MM.1S (cell line): ENCODE results near the gene ZNF622.

Source experiments
- DNase-seq: peaks from one replicate; pipeline ENCODE4 v3.0.0-alpha.2; 2015
- H2AFZ ChIP-seq: fragments of 300-600 bp; sonication (generic); 2 replicates; pipeline ENCODE4 v1.6.0; 2016; ENCODE audit warnings: antibody characterized with exemption, low read length
- H3F3A ChIP-seq: fragments of 300-600 bp; sonication (generic); 2 replicates; pipeline ENCODE4 v1.6.1; 2016; ENCODE audit warnings: mild to moderate bottlenecking, antibody characterized with exemption, low read length, moderate library complexity, mixed read lengths; ENCODE audit not compliant: insufficient read depth
- H3K27ac ChIP-seq: fragments of 300-600 bp; sonication (generic); 2 replicates; pipeline ENCODE4 v1.5.1; 2016; ENCODE audit warnings: mild to moderate bottlenecking, low read length
- H3K27me3 ChIP-seq: fragments of 300-600 bp; sonication (generic); replicated peaks from 2 replicates; pipeline ENCODE4 v1.6.0; 2016; ENCODE audit warnings: low read length; ENCODE audit not compliant: insufficient read depth
- H3K36me3 ChIP-seq: fragments of 300-600 bp; sonication (generic); replicated peaks from 2 replicates; pipeline ENCODE4 v1.6.1; 2016; ENCODE audit warnings: mild to moderate bottlenecking, low read length, mixed read lengths; ENCODE audit not compliant: insufficient read depth
- H3K4me1 ChIP-seq: fragments of 300-600 bp; sonication (generic); 2 replicates; pipeline ENCODE4 v1.6.1; 2016; ENCODE audit warnings: low read length, mixed read lengths
- H3K4me2 ChIP-seq: fragments of 300-600 bp; sonication (generic); 2 replicates; pipeline ENCODE4 v1.6.0; 2016; ENCODE audit warnings: low read depth, low read length
- H3K4me3 ChIP-seq: fragments of 300-600 bp; sonication (generic); 2 replicates; pipeline ENCODE4 v1.5.1; 2016; ENCODE audit warnings: low read length, mixed read lengths
- H3K79me2 ChIP-seq: fragments of 300-600 bp; sonication (generic); 2 replicates; pipeline ENCODE4 v1.6.1; 2016; ENCODE audit warnings: mixed run types, low read length, mixed read lengths
- H3K9ac ChIP-seq: fragments of 300-600 bp; sonication (generic); 2 replicates; pipeline ENCODE4 v1.6.1; 2016; ENCODE audit warnings: low read length, mixed read lengths
- H3K9me2 ChIP-seq: fragments of 300-600 bp; sonication (generic); replicated peaks from 2 replicates; pipeline ENCODE4 v1.6.1; 2016; ENCODE audit warnings: mild to moderate bottlenecking, low read length, mixed read lengths; ENCODE audit not compliant: insufficient read depth
- H3K9me3 ChIP-seq: fragments of 300-600 bp; sonication (generic); replicated peaks from 2 replicates; pipeline ENCODE4 v1.6.1; 2016; ENCODE audit warnings: mild to moderate bottlenecking, low read length, mixed read lengths; ENCODE audit not compliant: insufficient read depth
- H4K20me1 ChIP-seq: fragments of 300-600 bp; sonication (generic); 2 replicates; pipeline ENCODE4 v1.6.1; 2016; ENCODE audit warnings: mild to moderate bottlenecking, low read length, moderate library complexity, mixed read lengths; ENCODE audit not compliant: insufficient read depth
- EZH2 ChIP-seq: fragments of 300-600 bp; sonication (generic); optimal IDR thresholded peaks from 2 replicates; pipeline ENCODE3; 2017; ENCODE audit warnings: low read depth, mild to moderate bottlenecking, antibody characterized with exemption, low read length, mixed read lengths
- EZH2phosphoT487 ChIP-seq: fragments of 300-600 bp; sonication (generic); IDR thresholded peaks from 2 replicates; pipeline ENCODE4 v1.6.1; 2018; ENCODE audit warnings: antibody characterized with exemption, low read length
- TF ChIP-seq, protein P1 (sequence below): fragments of 300-600 bp; sonication (generic); IDR thresholded peaks from 2 replicates; pipeline ENCODE4 v1.5.1; 2016; ENCODE audit warnings: antibody characterized with exemption, low read length, mixed read lengths

Gene ZNF622

GRCh38 chr5:16406630-16407029 is 59.0 kb downstream of the ZNF622 start:
- H3K36me3 ChIP-seq: no peaks in the 10 kb centered on the region
- no peak for TF ChIP-seq EZH2phosphoT487
- TF ChIP-seq, protein P1, sequence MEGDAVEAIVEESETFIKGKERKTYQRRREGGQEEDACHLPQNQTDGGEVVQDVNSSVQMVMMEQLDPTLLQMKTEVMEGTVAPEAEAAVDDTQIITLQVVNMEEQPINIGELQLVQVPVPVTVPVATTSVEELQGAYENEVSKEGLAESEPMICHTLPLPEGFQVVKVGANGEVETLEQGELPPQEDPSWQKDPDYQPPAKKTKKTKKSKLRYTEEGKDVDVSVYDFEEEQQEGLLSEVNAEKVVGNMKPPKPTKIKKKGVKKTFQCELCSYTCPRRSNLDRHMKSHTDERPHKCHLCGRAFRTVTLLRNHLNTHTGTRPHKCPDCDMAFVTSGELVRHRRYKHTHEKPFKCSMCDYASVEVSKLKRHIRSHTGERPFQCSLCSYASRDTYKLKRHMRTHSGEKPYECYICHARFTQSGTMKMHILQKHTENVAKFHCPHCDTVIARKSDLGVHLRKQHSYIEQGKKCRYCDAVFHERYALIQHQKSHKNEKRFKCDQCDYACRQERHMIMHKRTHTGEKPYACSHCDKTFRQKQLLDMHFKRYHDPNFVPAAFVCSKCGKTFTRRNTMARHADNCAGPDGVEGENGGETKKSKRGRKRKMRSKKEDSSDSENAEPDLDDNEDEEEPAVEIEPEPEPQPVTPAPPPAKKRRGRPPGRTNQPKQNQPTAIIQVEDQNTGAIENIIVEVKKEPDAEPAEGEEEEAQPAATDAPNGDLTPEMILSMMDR: no peak
- TF ChIP-seq EZH2: no peak
- H3K4me1 ChIP-seq: no peaks in the 10 kb centered on the region
- H3F3A ChIP-seq: no peaks in the 10 kb centered on the region
- H3K9me3 ChIP-seq: no peaks in the 10 kb centered on the region
- no peak overlapping the region for H3K27ac ChIP-seq
- no peak overlapping the region for H2AFZ ChIP-seq
- H3K9ac ChIP-seq: no peak overlapping the region
- H3K4me2 ChIP-seq: no peak overlapping the region
- H3K27me3 ChIP-seq: no peaks in the 10 kb centered on the region
- no peak for DNase-seq
- H3K4me3 ChIP-seq: no peak overlapping the region
- H4K20me1 ChIP-seq: no peaks in the 10 kb centered on the region
- no peaks in the 10 kb centered on the region for H3K9me2 ChIP-seq
- no peaks in the 10 kb centered on the region for H3K79me2 ChIP-seq

- Histone ChIP-seq H3K4me2 (no peak overlapping the region), H3K9me2 (no peaks in the 10 kb centered on the region), H2AFZ (no peak overlapping the region), H3K27me3 (no peaks in the 10 kb centered on the region), H3K36me3 (no peaks in the 10 kb centered on the region), H3K9ac (no peak overlapping the region), H3F3A (no peaks in the 10 kb centered on the region), H4K20me1 (no peaks in the 10 kb centered on the region), H3K4me3 (no peak overlapping the region), H3K27ac (no peak overlapping the region), H3K4me1 (no peaks in the 10 kb centered on the region), H3K79me2 (no peaks in the 10 kb centered on the region), H3K9me3 (no peaks in the 10 kb centered on the region)
- no peak for TF ChIP-seq EZH2phosphoT487
- TF ChIP-seq EZH2: no peak
- TF ChIP-seq, protein P1: no peak
- DNase-seq: no peak
These were observed 59.6 kb downstream of the ZNF622 start for GRCh38 chr5:16406023-16406422.
